G401 (cell line): Measurements from ENCODE around the gene RBM19. TPM values are rescaled to one million over a fixed set of nuclear protein-coding genes. Genes with fewer than 3 reads are reported as not detected.
"Not testable (repeated sequence)": the region's sequence is repeated elsewhere in the genome, so short reads cannot be mapped to it uniquely, and the experiment has no call there.

Source experiments
- DNase-seq: peaks from one replicate; pipeline ENCODE4 v3.0.0-alpha.2; 2015; ENCODE audit warnings: low spot score
- in situ Hi-C: cut with HindIII; loops from 2 replicates; pipeline ENCODE4 v1.10.0; 2016; ENCODE audit warnings: low sequenced_read_pairs, mixed read lengths
- total RNA-seq: library from RNA; depleted of rRNA; stranded (reverse); fragments of >200 nt; shearing (Covaris generic); gene quantifications from 2 replicates; pipeline ENCODE4 v1.2.3, GENCODE V29; 2014; rRNA removed

Gene RBM19, protein sequence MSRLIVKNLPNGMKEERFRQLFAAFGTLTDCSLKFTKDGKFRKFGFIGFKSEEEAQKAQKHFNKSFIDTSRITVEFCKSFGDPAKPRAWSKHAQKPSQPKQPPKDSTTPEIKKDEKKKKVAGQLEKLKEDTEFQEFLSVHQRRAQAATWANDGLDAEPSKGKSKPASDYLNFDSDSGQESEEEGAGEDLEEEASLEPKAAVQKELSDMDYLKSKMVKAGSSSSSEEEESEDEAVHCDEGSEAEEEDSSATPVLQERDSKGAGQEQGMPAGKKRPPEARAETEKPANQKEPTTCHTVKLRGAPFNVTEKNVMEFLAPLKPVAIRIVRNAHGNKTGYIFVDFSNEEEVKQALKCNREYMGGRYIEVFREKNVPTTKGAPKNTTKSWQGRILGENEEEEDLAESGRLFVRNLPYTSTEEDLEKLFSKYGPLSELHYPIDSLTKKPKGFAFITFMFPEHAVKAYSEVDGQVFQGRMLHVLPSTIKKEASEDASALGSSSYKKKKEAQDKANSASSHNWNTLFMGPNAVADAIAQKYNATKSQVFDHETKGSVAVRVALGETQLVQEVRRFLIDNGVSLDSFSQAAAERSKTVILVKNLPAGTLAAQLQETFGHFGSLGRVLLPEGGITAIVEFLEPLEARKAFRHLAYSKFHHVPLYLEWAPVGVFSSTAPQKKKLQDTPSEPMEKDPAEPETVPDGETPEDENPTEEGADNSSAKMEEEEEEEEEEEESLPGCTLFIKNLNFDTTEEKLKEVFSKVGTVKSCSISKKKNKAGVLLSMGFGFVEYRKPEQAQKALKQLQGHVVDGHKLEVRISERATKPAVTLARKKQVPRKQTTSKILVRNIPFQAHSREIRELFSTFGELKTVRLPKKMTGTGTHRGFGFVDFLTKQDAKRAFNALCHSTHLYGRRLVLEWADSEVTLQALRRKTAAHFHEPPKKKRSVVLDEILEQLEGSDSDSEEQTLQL
- 29.7 and 53.9 TPM in 2 replicates for total RNA-seq

GRCh38 chr12:113965951-113966797, at the start of gene RBM19:
Gene RBM19, minus strand, starts transcription at chr12:113966325. Its CDS starts 98 bp downstream, at chr12:113966227.
- in situ Hi-C loops, result no loop called here

GRCh38 chr12:114015851-114016250, 49.7 kb upstream of the RBM19 start:
- no peak for DNase-seq
- in situ Hi-C loops, result no loop called here

More at GRCh38 chr12:113965951-113966797, at the start of gene RBM19:
- DNase-seq, result peak; percentile 99

DNA sequence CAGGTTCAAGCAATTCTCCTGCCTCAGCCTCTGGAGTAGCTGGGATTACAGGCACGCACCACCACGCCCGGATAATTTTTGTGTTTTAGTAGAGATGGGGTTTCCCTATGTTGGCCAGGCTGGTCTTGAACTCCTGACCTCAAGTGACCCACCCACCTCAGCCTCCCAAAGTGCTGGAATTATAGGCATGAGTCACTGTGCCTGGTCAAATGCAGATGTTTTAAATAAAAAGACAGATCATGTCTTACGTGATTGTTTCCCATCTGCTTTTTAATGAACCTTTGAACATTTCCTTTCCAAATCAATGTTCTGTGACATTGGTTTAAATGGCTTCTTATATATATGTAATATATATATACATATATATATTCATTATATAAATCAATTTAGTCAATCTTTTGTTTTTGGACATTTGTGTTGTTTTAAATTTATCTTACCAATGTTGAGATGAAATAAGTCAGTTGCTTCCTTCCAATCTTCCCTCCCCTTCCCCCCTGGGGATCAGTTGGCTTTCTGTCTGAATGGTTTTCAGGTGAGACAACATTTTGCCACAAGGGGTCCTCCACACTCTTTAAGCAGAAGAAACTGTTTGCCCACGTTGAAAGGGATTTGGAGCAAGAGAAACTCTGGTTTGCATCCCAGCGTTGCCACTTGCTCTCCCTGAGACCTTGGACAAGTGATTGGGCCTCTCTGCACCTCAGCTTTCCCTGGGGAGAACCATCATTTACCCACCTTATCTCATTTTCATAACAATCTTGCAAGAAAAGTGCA, 47.6 kb upstream of the RBM19 start:
- in situ Hi-C loops, result no loop called here
- peak; percentile 1 for DNase-seq

DNA sequence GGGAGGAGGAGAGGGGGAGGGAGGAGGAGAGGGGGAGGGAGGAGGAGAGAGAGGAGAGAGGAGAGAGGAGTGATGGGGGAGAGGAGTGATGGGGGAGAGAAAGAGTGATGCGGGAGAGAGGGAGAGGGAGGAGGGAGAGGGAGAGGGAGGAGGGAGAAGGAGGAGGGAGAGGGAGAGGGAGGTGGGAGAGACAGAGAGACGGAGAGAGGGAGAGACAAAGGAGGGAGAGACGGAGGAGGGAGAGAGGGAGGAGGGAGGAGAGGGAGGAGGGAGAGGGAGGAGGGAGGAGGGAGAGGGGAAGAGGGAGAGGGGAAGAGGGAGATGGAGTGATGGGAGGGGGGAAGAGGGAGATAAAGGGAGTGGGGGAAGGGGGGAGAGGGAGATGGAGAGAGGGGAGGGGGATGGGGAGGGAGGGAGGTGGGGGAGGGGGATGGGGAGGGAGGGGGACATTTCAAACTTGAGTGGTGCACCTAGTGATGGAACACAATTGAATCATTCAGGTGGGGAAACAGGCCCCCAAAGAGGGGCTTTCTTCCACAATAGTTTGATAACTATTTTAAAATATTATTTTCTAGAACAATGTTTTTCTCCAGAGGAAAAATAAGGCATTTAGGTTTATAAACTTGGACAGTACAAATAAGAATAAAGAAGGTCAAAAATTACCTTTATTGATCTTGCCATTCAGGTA, 46.8 kb upstream of the RBM19 start:
- no peak for DNase-seq
- in situ Hi-C loops, result no loop called here

DNA sequence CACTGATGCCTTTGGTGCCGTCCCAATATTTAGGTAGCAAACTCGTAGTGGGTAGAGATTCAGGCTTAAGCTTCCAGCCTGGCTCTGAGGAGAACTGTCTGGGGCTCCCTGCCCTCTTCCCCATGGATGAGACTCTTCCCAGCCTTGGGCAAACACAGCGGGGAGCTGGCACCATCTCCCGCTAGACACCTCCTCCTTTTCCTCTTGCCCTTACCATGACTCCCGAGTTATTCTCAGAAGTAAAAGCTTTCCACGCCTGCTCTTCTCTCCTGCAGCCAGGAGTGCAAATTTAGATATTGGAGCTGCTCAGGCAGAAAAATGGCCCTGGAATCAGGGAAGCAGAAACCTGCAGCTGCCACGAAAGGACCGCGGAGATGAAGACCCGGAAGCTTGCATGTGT, 45.6 kb upstream of the RBM19 start:
- in situ Hi-C loops, result no loop called here
- no peak for DNase-seq

- in situ Hi-C loops, result no loop called here
- no peak for DNase-seq
These were observed 40.6 kb upstream of the RBM19 start for GRCh38 chr12:114006482-114007425.

DNA sequence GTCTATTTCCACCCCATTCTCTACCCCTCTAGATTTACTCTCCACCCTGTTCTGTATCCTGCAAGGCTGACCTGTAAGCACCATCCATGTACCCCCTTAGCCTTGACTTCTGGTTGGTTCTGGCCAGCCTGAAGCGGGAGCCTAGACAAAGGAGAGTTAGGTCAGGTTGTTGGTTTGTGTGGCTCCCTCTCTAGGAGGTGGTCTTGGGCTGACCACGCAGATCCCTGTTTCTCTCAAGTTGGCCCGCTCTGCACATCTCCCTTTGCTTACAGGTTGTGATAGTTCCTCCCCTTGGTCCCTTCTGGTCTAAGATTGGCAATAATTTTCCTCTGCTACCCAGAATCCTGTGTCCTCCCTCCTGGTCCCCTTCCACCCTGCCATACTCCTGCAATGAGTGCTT, 38.3 kb upstream of the RBM19 start:
- in situ Hi-C loops, result no loop called here
- DNase-seq, result no peak

DNA sequence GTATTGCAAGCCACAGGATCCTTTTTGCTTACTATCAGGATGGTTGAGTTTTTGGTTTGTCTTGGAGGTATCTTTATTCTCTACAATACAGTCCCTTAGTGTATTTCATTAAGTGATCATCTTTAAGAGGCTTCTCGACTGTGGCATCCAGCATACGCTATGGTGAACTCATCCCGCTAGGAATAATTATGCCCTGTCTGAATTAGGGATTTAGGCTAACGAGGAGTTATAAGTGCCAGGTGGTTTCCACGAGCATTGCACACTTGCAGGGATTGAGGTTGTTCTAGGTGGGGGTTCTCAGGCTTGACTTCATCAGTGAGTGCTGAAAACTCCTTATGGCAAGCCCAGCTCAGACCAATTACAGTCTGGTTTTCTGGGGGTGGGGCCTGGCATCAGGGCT, 37.2 kb upstream of the RBM19 start:
- in situ Hi-C loops, result no loop called here

DNA sequence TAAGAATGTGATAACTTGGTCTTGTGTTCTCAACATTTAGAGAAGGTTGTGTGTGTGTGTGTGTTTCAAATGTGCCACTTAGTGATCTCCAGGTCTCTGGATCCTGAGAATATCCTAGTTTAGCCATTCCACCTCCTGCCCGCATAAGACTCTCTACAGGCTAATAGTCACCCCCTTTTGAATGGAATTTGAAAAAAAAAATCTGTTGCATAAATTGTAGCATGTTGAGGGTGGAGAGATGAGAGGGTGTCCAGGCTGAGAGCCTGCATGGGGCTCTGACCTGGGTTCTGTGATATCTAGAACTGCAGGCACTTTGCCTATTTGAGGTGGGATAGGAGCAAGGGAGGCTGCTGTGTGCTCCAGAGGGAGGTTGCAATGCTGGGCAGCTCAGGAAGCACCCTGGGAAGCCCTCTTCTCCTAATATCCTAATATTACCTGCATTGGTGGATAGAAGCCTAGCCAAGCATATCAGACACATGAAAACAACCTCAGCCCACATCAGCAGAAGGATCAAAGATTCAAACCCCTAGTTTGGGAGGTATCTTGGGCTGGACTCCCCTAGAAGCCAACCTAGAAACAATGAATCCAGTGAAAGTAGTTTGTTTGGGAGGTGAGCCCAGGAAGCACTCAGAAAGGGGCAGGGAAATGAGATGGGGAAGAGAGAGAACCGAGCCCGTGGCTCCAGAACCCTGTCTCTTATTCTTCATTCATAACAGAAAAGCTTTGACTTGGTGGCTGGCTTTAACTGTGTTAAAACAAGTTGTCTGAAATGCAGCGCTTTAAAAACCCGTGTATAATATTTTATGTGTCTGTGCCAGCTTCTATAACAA, 35.6 kb upstream of the RBM19 start:
- in situ Hi-C loops, result no loop called here

More for the DNA sequence above, 37.2 kb upstream of the RBM19 start:
- DNase-seq, result no peak

DNA sequence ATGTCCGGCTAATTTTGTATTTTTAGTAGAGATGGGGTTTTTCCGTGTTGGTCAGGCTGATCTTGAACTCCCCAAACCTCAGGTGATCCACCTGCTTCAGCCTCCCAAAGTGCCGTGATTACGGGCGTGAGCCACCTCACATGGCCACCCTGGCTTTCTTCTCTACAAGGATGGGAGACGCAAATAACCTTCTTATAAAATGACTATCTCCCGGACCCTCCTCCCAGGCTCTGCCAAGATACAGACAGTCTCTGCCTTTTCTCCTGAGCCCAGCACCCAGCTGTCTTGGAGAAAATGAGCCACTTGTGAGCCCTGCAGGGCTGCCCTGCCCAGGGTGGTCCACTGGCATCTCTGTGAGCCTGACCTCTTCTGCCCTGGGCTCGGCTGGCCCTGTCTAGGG, 34.7 kb upstream of the RBM19 start:
- in situ Hi-C loops, result no loop called here
- no peak for DNase-seq

More for the DNA sequence above, 35.6 kb upstream of the RBM19 start:
- DNase-seq, result no peak

- DNase-seq, in situ Hi-C loops: not testable (repeated sequence)
These were observed 34.1 kb upstream of the RBM19 start for GRCh38 chr12:114000261-114000660.

GRCh38 chr12:113997365-113997764, 31.2 kb upstream of the RBM19 start:
- DNase-seq, result no peak
- in situ Hi-C loops, result no loop called here

GRCh38 chr12:113996026-113996425, 29.9 kb upstream of the RBM19 start:
- in situ Hi-C loops, result no loop called here
- DNase-seq, result no peak

DNA sequence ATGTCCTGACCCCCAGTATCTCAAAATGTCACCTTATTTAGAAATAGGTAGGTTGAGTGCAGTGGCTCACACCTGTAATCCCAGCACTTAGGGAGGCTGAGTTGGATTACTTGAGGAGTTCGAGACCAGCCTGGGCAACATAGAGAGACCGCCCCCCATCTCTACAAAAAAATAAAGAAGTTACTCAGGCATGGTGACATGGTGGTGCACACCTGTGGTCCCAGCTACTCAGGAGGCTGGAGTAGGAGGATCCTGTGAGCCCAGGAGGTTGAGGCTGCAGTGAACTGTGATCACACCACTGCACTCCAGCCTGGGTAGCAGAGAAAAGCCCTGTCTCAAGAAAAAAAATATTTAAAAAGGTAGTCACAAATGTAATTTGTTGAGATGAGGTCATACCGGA, 27.9 kb upstream of the RBM19 start:
- DNase-seq, result no peak
- in situ Hi-C loops, result no loop called here

GRCh38 chr12:113992751-113993150, 26.6 kb upstream of the RBM19 start:
- in situ Hi-C loops, result not testable (repeated sequence)

More at GRCh38 chr12:113992751-113993150, 26.6 kb upstream of the RBM19 start:
- not testable (repeated sequence) for DNase-seq
